Parathyroid adenoma (tissue), 2 donors: ENCODE measurements around the gene CNR2.
"Not testable (repeated sequence)": the region's sequence is repeated elsewhere in the genome, so short reads cannot be mapped to it uniquely, and the experiment has no call there.

Experiments used
- H2AFZ ChIP-seq: fragments of 300-600 bp; sonication (generic); one replicate; pipeline ENCODE4 v1.7.0; 2017; ENCODE audit warnings: antibody characterized with exemption, mild to moderate bottlenecking
- H3K27ac ChIP-seq: fragments of 300-600 bp; sonication (generic); one replicate; pipeline ENCODE4 v1.7.0; 2017
- H3K27me3 ChIP-seq: fragments of 300-600 bp; sonication (generic); one replicate; pipeline ENCODE4 v1.7.0; 2017; ENCODE audit warnings: low read length; ENCODE audit not compliant: control insufficient read depth, insufficient read depth
- H3K36me3 ChIP-seq: fragments of 300-600 bp; sonication (generic); one replicate; pipeline ENCODE4 v1.7.0; 2017; ENCODE audit warnings: low read length; ENCODE audit not compliant: control insufficient read depth, insufficient read depth
- H3K4me1 ChIP-seq: fragments of 300-600 bp; sonication (generic); one replicate; pipeline ENCODE4 v1.7.0; 2017; ENCODE audit warnings: control low read depth
- H3K4me2 ChIP-seq: fragments of 300-600 bp; sonication (generic); one replicate; pipeline ENCODE4 v1.7.0; 2017; ENCODE audit warnings: low read length
- H3K4me3 ChIP-seq: fragments of 300-600 bp; sonication (generic); one replicate; pipeline ENCODE4 v1.7.0; 2017; ENCODE audit warnings: low read depth, low read length
- H3K79me2 ChIP-seq: fragments of 300-600 bp; sonication (generic); one replicate; pipeline ENCODE4 v1.7.0; 2017; ENCODE audit warnings: control low read depth
- H3K9ac ChIP-seq: fragments of 300-600 bp; sonication (generic); one replicate; pipeline ENCODE4 v1.7.0; 2017; ENCODE audit warnings: mild to moderate bottlenecking
- H3K9me3 ChIP-seq: fragments of 300-600 bp; sonication (generic); one replicate; pipeline ENCODE4 v1.7.0; 2017; ENCODE audit warnings: low read length; ENCODE audit not compliant: control insufficient read depth
- CTCF ChIP-seq: fragments of 300-600 bp; sonication (generic); IDR thresholded peaks from one replicate; pipeline ENCODE4 v1.7.0; 2017; ENCODE audit warnings: antibody characterized with exemption, mild to moderate bottlenecking
- donor health status: primary hyperparathyroidism.

Gene CNR2

GRCh38 chr1:23913212-23913880 lies at the start of gene CNR2:
TSS of gene CNR2 (minus strand) at chr1:23913362. CDS start at chr1:23875617, 37,745 bp downstream.
- TF ChIP-seq CTCF = no peak
- Histone ChIP-seq H3K36me3 (no peaks in the 10 kb centered on the region), H3K4me3 (no peak within 1 kb of the TSS), H3K27me3 (no peaks in the 10 kb centered on the region), H3K4me2 (no peak within 1 kb of the TSS), H3K9me3 (no peaks in the 10 kb centered on the region), H3K79me2 (no peaks in the 10 kb centered on the region), H3K9ac (no peak within 1 kb of the TSS), H2AFZ (no peak within 1 kb of the TSS), H3K27ac (no peak within 1 kb of the TSS), H3K4me1 (no peaks in the 10 kb centered on the region)

GRCh38 chr1:23960291-23961020 lies 47.3 kb upstream of the CNR2 start:
- Histone ChIP-seq H3K27me3 (no peaks in the 10 kb centered on the region), H3K4me3 (peak overlapping the region; percentile 91), H3K79me2 (no peaks in the 10 kb centered on the region), H3K9ac (peak overlapping the region; percentile 90), H3K4me2 (peak overlapping the region; percentile 99), H3K4me1 (peaks cover 2% of the 10 kb centered on the region), H3K27ac (peak overlapping the region; percentile 98), H2AFZ (peak overlapping the region; percentile 89), H3K9me3 (no peaks in the 10 kb centered on the region), H3K36me3 (no peaks in the 10 kb centered on the region)
- TF ChIP-seq CTCF = no peak

GRCh38 chr1:23959461-23960290 lies 46.5 kb upstream of the CNR2 start, which contains the start of gene PNRC2:
TSS of gene PNRC2 (plus strand) at chr1:23959828. CDS start at chr1:23961458, 1,630 bp downstream.
- Histone ChIP-seq H2AFZ (peak within 1 kb of the TSS; percentile 89), H3K4me2 (peak within 1 kb of the TSS; percentile 99), H3K4me3 (peak within 1 kb of the TSS; percentile 91), H3K79me2 (no peaks in the 10 kb centered on the region), H3K27ac (peak within 1 kb of the TSS; percentile 98), H3K36me3 (no peaks in the 10 kb centered on the region), H3K27me3 (no peaks in the 10 kb centered on the region), H3K4me1 (peaks cover 4% of the 10 kb centered on the region), H3K9ac (peak within 1 kb of the TSS; percentile 90), H3K9me3 (no peaks in the 10 kb centered on the region)
- no peak for TF ChIP-seq CTCF

GRCh38 chr1:23958810-23959460 lies 45.8 kb upstream of the CNR2 start:
- H3K36me3 ChIP-seq = no peaks in the 10 kb centered on the region
- H3K27me3 ChIP-seq = no peaks in the 10 kb centered on the region
- H3K4me3 ChIP-seq = peak overlapping the region; percentile 91
- peak overlapping the region; percentile 89 for H2AFZ ChIP-seq
- peaks cover 6% of the 10 kb centered on the region for H3K4me1 ChIP-seq
- no peak for TF ChIP-seq CTCF
- H3K9ac ChIP-seq = no peak overlapping the region
- H3K4me2 ChIP-seq = peak overlapping the region; percentile 99
- no peaks in the 10 kb centered on the region for H3K79me2 ChIP-seq
- H3K27ac ChIP-seq = peak overlapping the region; percentile 98
- no peaks in the 10 kb centered on the region for H3K9me3 ChIP-seq

- H3K27ac ChIP-seq = peak overlapping the region; percentile 98
- H3K9me3 ChIP-seq = not testable (repeated sequence)
Measured at GRCh38 chr1:23958040-23958809, 45.1 kb upstream of the CNR2 start.

More at GRCh38 chr1:23958040-23958809, 45.1 kb upstream of the CNR2 start:
- Histone ChIP-seq H3K4me2 (peak overlapping the region; percentile 99), H3K4me3 (peak overlapping the region; percentile 91), H2AFZ (peak overlapping the region; percentile 89)
- not testable (repeated sequence) for H3K79me2 ChIP-seq, H3K36me3 ChIP-seq, H3K9ac ChIP-seq, H3K27me3 ChIP-seq, H3K4me1 ChIP-seq
